Prostate gland (tissue), 2 donors: ENCODE results near the gene NKIRAS1. TPM values are rescaled to one million over a fixed set of nuclear protein-coding genes. Genes with fewer than 3 reads are reported as not detected.

Source experiments
- DNase-seq: peaks from one replicate; pipeline ENCODE4 v3.0.0-alpha.2; 2019; ENCODE audit warnings: low spot score
- H3K27ac ChIP-seq, 2 donors: fragments of 200-600 bp; sonication (generic); 2 replicates each; pipeline ENCODE4 v1.5.1; 2017 to 2019
- H3K27me3 ChIP-seq: fragments of 200-600 bp; sonication (generic); replicated peaks from 2 replicates; pipeline ENCODE4 v1.5.1; 2019; ENCODE audit not compliant: insufficient read depth
- H3K36me3 ChIP-seq, 2 donors: fragments of 200-600 bp; sonication (generic); 1 replicate in 1 of 2; 2 replicates in 1 of 2; pipeline versions ENCODE4 v1.5.1 to v1.8.1; 2017 to 2019
- H3K4me1 ChIP-seq: fragments of 200-600 bp; sonication (generic); replicated peaks from 2 replicates; pipeline ENCODE4 v1.5.1; 2019
- H3K4me3 ChIP-seq, 2 donors: fragments of 200-600 bp; sonication (generic); 2 replicates each; pipeline ENCODE4 v1.5.1; 2017 to 2019
- H3K9me3 ChIP-seq: fragments of 200-600 bp; sonication (generic); 2 replicates; pipeline ENCODE4 v1.5.1; 2017
- CTCF ChIP-seq, 4 experiments: fragments of 200-600 bp in 2 of 4; fragments of 450-650 bp in 2 of 4; sonication (generic) in 2 of 4; IDR thresholded peaks; 1 replicate in 3 of 4; 2 replicates in 1 of 4; pipeline ENCODE4 v1.5.1; 2016 to 2019; ENCODE audit warnings: antibody characterized with exemption in 4 of 4, mild to moderate bottlenecking in 2 of 4, moderate library complexity in 2 of 4
- POLR2A ChIP-seq: fragments of 450-650 bp; IDR thresholded peaks from one replicate; pipeline ENCODE4 v1.6.1; 2016; ENCODE audit warnings: antibody characterized with exemption, mild to moderate bottlenecking
- POLR2AphosphoS5 ChIP-seq: sonication (generic); formaldehyde crosslinking; IDR thresholded peaks from one replicate; pipeline ENCODE4 v1.6.1; 2017; ENCODE audit warnings: antibody characterized with exemption
- WGBS: methylation state at CpG from one replicate; pipeline ENCODE4 v1.1.5; 2018; 5-methylcytosine and 5-hydroxymethylcytosine counted together
- intact Hi-C: fragments of 100-400 bp; cut with DNase I; formaldehyde crosslinking; loops from one replicate; pipeline ENCODE4 v1.14.2; 2022
- total RNA-seq, 2 donors: library from RNA; depleted of rRNA; stranded (reverse); fragments of >200 nt; gene quantifications; one replicate each; pipeline ENCODE4 v1.1.0, GENCODE V29; 2016

The NKIRAS1 gene
- total RNA-seq, 2 donors from 2014 or later: 9.4 to 19.9 TPM

- no peaks in the 10 kb centered on the region for H3K4me1 ChIP-seq
These were observed 43.9 kb upstream of the NKIRAS1 start for GRCh38 chr3:23960649-23961048.

GRCh38 chr3:23959135-23959900 is 42.5 kb upstream of the NKIRAS1 start:
- Histone ChIP-seq H3K36me3 (no peaks in the 10 kb centered on the region), H3K4me1 (no peaks in the 10 kb centered on the region), H3K4me3 (no peak overlapping the region), H3K27me3 (no peaks in the 10 kb centered on the region), H3K27ac (no peak overlapping the region), H3K9me3 (no peaks in the 10 kb centered on the region)
- TF ChIP-seq POLR2A: no peak
- TF ChIP-seq CTCF (IDR thresholded peaks at IDR 0.05): no peak
- TF ChIP-seq POLR2AphosphoS5: no peak
- intact Hi-C loops: no loop called here
- WGBS: 64% methylated on average over 7 of the region's 7 CpGs
- no peak for DNase-seq

More at GRCh38 chr3:23960649-23961048, 43.9 kb upstream of the NKIRAS1 start:
- Histone ChIP-seq H3K36me3 (no peaks in the 10 kb centered on the region), H3K27me3 (no peaks in the 10 kb centered on the region), H3K4me3 (no peak overlapping the region), H3K9me3 (no peaks in the 10 kb centered on the region), H3K27ac (no peak overlapping the region)
- 12% methylated on average over 1 of the region's 1 CpG for WGBS
- DNase-seq: no peak
- intact Hi-C loops: no loop called here
- TF ChIP-seq POLR2AphosphoS5 (no peak), POLR2A (no peak), CTCF (IDR thresholded peaks at IDR 0.05) (no peak)

- no peak overlapping the region for H3K27ac ChIP-seq
- no peak overlapping the region for H3K4me3 ChIP-seq
- no peaks in the 10 kb centered on the region for H3K9me3 ChIP-seq
- no peaks in the 10 kb centered on the region for H3K4me1 ChIP-seq
- no peaks in the 10 kb centered on the region for H3K27me3 ChIP-seq
- no peak for DNase-seq
- no peaks in the 10 kb centered on the region for H3K36me3 ChIP-seq
- 55% methylated on average over 3 of the region's 3 CpGs for WGBS
- TF ChIP-seq POLR2A (no peak), CTCF (IDR thresholded peaks at IDR 0.05) (no peak), POLR2AphosphoS5 (no peak)
- intact Hi-C loops: no loop called here
These were observed 39.9 kb upstream of the NKIRAS1 start for GRCh38 chr3:23956701-23957100.

- H3K9me3 ChIP-seq: no peaks in the 10 kb centered on the region
- no peak for DNase-seq
- no peaks in the 10 kb centered on the region for H3K27me3 ChIP-seq
- no peaks in the 10 kb centered on the region for H3K4me1 ChIP-seq
- 82% methylated on average over 5 of the region's 5 CpGs for WGBS
- no peak overlapping the region for H3K27ac ChIP-seq
- no peak overlapping the region for H3K4me3 ChIP-seq
- TF ChIP-seq POLR2A (no peak), CTCF (IDR thresholded peaks at IDR 0.05) (no peak), POLR2AphosphoS5 (no peak)
- intact Hi-C loops: no loop called here
- H3K36me3 ChIP-seq: no peaks in the 10 kb centered on the region
These were observed 37.4 kb upstream of the NKIRAS1 start for GRCh38 chr3:23954144-23954543.

GRCh38 chr3:23953523-23953922 is 36.7 kb upstream of the NKIRAS1 start:
- H3K36me3 ChIP-seq: no peaks in the 10 kb centered on the region
- H3K27me3 ChIP-seq: no peaks in the 10 kb centered on the region
- no peaks in the 10 kb centered on the region for H3K9me3 ChIP-seq
- no peak overlapping the region for H3K4me3 ChIP-seq
- DNase-seq: no peak
- intact Hi-C loops: no loop called here
- 68% methylated on average over 1 of the region's 1 CpG for WGBS
- no peak overlapping the region for H3K27ac ChIP-seq
- no peaks in the 10 kb centered on the region for H3K4me1 ChIP-seq
- TF ChIP-seq POLR2A (no peak), POLR2AphosphoS5 (no peak), CTCF (IDR thresholded peaks at IDR 0.05) (no peak)
